ENCODE results near the gene PPARG.

PPARG gene

DNA sequence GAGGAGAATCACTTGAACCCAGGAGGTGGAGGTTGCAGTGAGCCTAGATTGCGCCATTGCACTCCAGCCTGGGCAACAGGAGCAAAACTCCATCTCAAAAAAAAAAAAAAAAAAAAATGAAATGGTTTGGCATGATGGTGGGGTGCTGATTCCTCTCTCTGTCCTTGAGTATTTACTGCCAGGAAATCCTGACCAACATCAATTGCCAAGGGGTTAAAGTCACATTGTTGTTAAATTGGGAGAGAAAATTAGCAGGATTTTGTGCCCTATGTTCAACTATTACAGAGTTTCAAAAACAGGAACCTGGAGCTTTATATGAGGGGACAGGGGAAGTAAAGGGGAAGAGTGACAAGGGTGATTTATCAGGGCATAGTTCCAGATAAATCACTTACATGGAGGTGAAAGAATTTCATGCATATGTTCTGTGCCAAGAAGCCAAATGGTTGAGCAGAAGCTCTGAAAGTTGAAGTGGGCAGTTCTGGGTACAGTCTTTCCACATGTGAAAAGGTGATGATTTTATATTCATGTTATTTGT lies 124.9 kb downstream of the PPARG start:
- no peak for DNase-seq (ENCODE audit: low read depth)

DNA sequence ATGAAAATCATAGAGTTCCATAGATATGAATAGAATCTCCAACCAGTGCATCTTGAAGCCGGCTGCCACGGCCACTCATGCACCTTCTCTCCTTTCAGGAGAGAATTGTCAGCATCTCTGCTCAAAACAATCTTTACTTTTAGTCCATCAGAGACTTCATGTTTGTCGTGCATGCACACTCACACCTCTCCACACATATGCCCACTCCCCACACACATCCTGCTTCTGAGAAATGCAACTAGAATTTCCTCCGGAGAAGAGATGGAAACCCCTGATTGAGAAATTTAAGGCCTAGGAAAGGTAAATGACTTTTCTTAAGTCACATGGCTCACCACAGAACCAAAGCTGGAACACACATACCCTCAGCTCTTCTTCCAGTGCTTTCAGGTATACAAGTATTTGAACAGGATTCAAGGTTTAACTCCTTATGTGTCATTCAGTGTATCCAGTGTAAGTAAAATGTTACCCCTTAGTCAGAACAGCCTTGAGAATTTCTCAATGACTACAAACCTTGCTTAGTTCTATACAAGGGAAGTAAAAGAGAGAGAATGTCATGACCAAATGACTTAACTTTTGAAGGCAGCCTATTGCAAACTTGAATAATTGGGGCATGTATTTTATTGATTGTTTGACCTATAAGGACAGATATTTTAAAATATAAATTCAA lies 126.3 kb downstream of the PPARG start:
- DNase-seq (ENCODE audit: low read depth), result no peak

DNA sequence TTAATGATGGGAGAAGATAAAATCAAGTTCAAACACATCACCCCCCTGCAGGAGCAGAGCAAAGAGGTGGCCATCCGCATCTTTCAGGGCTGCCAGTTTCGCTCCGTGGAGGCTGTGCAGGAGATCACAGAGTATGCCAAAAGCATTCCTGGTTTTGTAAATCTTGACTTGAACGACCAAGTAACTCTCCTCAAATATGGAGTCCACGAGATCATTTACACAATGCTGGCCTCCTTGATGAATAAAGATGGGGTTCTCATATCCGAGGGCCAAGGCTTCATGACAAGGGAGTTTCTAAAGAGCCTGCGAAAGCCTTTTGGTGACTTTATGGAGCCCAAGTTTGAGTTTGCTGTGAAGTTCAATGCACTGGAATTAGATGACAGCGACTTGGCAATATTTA lies 127.9 kb downstream of the PPARG start:
- DNase-seq (ENCODE audit: low read depth), result no peak

DNA sequence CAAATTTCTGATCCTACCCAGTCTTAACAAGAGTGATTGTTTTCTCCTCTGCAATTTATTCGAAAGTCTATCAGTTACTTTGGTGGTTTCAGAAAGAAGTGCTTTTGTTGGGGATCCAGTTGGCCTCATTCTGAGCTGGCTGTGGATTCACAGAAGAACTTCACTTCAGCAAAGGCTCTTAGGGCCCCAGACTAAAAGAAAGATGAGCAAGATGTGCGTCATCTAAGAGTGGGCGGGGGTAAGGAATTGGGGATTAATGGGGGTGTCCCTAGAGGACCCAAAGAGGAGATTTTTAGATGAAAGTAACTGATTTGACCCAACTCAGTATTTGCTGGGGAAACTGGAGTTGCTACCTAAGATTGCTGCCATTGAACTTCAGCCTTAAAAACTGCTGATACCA lies 131.5 kb downstream of the PPARG start:
- no peak for DNase-seq (ENCODE audit: low read depth)

DNA sequence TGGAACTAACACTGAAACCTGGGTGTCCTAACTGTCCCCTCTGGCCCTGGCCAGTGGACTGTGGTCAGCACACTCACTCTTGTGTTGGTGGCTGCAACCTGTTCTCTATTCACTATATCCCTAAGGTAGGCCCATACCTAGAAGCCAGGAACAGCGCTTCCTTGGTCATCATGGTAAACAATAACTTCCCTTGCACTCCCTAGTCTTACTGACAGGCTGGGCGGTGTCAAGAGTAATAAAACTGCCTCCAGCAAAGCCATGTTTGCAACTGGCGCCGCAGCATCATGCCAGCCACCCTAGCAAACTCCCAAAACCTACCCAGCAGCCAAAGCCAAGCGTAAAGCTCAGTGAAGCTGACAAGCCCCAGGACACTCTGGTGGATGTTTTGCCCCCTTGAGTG lies 132.3 kb downstream of the PPARG start:
- DNase-seq (ENCODE audit: low read depth), result no peak

DNA sequence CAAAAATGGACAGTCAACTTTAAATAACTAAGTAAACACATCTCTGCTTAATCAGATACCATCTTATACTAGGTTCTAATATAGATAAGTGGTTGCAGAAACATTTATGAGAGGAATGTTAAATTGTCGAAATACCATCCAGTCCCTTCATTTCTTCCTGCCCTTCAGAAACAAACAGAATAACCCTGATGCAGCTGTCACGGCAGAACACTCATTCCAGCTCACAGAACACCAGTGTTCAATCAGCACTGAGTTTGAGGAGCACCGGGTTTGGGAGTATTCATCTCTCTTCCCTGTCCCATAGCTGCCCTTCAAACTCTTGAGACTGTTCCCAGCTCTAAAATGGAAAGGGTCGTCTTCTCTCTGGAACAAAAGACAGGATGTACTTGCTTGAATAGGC lies 134.3 kb downstream of the PPARG start:
- no peak for DNase-seq (ENCODE audit: low read depth)

DNA sequence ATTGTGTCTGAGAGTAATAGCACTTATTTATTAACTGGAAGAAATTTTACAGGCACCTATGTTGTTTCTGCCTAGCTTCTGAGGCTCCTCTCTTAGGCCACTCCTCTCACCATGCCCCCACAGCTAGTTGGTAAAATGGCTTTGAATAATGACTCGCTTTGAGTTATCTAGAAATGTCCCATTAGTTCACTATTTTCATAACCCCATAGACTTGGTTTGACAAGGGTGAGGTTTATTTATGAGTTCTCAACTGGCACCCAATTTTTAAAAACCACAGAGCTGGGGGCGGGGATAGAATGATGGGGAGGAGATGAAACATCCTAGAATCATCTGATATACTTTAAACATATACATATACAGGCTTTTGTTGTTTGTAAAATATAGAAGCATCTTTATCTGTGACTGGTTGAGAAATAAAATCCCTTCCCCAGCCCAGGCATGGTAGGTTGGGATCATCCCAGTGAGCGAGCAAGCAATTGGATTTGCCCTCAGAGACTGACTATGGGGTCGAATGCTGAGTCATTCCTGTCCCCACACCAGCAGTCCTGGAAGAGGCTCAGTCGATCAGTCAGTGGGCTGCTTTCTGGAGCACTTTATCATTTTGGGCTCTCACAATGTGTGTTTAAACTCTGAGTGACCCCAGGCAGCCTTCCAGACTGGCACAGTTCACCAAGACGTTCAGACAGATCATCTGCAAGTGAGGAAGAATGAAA lies 135.2 kb downstream of the PPARG start:
- DNase-seq (ENCODE audit: low read depth), result no peak

DNA sequence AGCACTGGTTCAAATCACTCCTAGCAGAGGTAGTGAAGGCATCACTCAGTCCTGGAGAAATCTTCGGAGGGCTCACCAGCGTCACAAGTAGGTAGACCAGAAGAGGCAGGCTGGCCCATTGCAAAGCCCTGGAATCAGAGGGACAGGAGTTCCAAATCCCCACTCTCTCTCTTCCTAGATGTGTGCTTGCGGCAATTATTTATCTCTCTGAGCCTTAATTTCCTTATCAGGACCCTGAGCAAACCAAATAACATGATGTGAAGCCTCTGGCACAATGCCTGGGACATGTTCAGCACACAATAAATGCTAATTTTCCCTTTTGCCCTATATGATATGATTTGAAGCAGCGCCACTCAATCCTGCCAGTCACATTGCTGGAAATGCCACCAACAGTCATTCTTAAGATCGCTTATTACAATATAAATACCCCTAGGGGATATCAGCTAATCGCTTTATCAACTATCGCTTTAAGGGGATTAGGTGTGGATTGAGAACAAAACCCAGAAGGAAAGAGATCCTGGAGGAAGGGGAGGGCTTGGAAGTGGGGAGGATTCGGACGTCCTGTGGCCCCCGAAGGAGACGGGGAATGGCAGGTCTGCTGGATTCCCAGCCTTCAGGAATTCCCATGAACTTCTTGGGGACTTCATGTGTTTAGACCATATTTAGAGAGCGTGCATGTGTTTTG lies 135.9 kb downstream of the PPARG start:
- DNase-seq (ENCODE audit: low read depth), result no peak

DNA sequence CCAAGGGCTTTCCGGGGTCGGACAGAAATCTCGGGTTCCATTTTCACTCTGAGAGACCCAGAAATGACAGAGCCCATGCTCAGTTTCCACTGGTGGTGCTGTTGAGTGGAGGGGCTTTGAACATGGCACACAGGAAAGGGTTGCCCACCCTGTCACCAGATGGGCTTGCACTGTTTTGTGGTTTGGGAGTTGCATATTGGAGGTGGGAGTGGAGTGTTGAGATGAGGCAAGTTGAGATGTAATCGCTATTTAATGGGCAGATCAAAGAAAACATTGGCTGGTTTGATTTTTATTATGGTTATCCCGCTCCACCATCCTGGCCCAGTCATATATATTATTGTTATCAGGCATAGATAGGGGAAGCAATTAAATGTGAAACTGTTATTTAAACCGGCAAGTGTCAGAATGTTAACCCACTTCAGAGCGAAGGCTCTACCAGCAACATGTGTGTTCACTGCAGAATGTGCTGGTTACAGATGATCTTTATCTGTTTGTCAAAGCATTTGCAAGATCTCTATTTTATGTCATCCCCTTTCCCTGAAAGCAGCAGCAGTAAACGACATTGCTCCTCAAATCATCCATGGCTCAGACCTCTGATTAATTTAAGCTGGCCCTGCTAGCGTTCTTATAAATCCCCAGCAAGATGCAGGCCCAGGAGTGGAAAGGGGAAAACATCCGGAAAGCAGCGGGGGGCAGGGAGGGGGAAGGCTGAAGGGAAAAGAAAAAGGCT lies 137.1 kb downstream of the PPARG start:
- DNase-seq (ENCODE audit: low read depth), result no peak

DNA sequence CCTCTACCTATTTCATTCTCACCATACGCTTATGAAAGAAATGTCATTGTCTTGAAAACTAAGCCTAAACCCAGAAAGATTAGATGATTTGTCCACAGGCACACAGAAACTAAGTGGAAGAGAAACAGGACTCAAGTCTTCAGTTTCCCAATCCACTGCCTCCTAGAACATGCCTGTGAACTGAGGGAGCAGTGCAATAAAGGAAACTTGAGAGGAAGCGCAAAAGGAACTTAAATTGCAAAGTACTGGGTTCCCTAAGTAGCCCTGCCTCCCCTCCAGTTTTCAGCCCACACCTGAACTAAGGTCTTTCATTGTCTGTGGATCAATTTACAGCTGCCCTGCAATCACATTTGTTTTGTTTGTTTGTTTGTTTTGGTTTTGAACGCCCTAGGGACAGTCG lies 138.7 kb downstream of the PPARG start:
- no peak for DNase-seq (ENCODE audit: low read depth)

DNA sequence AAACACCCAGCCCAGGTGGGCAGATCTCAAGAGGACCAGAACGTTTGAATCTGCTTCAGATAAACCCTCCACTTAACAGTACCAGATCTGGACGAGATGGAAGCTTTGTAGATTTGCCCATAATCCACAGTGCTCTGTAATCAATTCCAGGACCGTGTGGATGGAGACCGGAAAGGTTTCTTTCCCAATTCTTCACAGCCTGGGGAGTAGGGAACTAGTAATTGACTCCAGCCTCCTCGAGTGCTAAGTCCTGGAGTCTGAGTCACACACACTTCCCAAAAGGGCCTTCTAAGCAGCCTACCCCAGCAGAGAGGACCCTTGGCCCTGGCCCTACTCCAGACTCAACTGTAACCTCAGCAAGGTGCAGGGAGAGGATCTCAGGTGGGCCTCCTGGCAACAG lies 139.3 kb downstream of the PPARG start:
- no peak for DNase-seq (ENCODE audit: low read depth)

DNA sequence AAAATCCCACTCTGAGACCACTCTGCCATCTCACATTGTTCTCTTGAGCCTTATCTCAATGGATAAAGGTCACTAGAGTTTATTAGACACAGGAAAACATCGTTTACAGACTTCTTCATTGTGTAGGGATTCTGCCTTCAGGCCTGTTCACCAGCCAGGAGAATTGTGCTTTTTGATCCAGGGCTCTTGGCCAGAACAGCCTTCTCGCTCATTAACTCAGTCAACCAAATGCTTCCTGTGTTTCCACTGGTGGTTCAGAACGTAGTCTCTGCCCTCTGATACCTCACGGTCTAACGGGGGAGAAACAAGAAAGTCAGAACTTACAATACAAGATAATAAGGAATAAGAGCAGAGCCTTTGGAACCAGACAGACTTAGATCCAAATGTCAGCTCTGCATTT lies 141.2 kb downstream of the PPARG start:
- no peak for DNase-seq (ENCODE audit: low read depth)

DNA sequence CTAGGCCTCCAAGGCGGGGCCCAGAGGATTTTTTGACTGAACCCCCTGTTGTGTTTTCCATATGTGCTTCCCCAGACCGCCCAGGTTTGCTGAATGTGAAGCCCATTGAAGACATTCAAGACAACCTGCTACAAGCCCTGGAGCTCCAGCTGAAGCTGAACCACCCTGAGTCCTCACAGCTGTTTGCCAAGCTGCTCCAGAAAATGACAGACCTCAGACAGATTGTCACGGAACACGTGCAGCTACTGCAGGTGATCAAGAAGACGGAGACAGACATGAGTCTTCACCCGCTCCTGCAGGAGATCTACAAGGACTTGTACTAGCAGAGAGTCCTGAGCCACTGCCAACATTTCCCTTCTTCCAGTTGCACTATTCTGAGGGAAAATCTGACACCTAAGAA lies 145.0 kb downstream of the PPARG start:
- no peak for DNase-seq (ENCODE audit: low read depth)

DNA sequence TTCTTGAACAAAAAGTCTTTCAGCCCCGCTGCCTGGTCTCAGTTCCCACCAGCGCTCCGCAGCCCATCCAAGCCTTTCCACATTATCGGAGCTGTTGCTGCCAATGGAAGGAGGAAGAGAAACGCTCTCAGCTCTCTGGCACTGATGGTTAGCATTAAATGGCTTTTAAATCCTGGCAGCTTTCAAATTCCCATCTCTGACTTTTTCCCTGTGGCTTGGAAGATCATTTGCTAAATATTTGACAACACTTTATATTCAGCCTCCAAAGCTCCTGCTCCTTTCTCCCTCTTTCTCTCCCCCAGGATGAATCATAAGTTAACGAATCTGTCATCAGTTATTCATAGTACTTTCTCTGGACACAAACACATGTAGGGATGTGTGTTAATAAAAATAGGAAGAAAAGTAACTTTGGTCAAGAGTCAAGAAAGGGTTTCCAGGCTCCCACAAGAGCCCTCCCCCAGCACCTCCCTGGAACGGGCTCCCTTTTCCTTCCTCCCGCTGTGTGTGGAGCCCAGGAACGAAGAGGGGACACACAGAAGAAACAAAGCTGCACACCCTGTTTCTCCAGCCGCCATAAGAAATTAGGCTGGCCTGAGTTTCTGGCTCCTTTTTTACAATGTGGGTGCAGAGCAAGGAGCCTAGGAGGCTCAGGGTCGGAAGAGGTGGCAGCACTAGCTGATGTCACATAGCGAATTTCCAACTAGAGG lies 147.8 kb downstream of the PPARG start:
- no peak for DNase-seq (ENCODE audit: low read depth)

DNA sequence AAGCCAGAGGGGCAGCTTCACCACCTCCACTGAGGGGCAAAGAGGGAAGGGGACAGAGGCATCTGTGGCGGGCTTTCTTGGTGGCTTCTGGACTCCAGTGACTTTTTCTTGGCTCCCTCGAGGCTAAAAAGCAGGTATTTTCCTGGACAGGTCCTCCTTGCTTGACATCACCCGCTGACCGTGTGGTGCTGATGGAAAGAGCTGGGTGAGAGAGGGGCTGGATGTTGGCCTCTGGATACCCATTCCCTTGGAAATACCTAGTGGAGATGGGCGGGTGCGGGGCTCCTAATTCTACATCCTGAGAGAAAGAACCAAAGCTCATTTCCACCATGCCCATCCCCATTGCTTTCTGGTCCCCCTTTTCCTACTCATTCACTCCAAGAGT lies 148.3 kb downstream of the PPARG start:
- DNase-seq (ENCODE audit: low read depth), result no peak

DNA sequence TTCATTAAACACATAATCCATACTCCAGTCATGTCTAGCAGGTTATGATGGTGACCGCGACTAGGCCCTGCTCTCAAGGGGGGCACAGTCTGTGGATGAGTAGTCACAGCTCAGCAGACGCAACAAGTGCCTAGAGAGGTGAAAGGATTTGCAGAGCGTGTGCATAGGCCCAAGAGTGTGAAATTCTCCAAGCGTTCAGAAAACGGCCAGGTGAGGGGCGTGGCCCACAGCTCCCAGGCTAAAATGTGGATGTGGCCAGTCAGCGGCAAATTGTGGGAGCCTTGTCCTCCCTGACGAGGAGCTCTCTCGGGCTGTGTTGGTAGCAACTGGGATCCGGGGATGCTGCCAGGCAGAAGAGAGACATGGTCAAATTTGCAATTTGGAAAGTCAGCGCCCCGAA lies 149.0 kb downstream of the PPARG start:
- no peak for DNase-seq (ENCODE audit: low read depth)

DNA sequence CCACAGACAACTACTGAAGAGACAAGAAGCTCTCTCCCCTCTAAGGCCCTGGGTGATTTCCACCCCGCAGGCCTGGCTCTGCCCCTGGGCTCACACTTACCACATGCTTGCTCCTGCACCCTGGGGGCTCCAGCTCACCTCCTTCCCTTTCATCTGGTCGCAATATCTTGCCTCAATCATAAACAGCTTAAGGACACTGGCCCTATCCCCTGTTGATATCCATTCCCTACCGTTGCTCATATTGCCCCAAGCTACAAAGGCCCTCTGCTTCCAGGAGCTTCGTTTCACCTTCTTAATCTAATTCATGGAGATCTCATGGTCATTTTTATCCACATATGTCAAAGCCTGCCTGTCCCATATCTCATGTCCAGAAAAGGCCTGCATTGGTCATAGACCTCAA lies 149.4 kb downstream of the PPARG start:
- DNase-seq (ENCODE audit: low read depth), result no peak

DNA sequence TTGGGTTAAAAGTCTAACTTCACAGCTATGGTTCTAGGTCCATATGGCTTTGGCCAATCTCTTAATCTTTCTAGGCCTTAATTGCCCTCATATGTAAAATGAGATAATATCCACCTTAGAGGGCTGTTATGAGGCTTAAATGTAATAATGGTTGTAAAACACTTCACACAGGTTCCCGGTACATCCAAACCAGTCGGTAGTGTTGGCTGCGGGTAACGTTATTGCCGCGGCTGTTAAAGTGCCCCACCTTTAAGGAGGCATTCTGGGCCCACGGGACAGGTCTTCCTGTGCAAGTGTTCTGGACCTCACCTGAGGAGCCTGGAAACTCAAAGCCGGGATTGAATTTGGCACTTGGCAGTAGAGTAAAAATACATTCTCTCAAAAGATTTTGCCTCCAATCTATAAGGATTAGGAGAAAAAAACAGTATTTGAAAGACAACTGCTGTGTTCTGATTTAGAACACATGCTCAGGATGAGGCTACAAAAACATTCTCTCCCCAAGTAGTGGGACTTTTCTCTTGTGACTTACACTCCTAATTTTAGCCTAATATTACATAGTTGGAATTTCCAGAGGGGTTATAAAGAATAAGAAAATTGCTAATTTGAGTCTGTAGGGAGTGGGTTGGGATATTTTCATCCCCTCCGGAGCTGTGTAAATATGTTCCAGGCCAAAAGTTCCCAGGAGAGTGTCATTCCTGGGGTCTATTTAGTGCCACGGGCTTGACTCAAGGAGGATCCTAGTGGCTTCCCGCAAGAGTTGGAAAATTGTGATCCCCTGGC lies 150.5 kb downstream of the PPARG start:
- DNase-seq (ENCODE audit: low read depth), result no peak

DNA sequence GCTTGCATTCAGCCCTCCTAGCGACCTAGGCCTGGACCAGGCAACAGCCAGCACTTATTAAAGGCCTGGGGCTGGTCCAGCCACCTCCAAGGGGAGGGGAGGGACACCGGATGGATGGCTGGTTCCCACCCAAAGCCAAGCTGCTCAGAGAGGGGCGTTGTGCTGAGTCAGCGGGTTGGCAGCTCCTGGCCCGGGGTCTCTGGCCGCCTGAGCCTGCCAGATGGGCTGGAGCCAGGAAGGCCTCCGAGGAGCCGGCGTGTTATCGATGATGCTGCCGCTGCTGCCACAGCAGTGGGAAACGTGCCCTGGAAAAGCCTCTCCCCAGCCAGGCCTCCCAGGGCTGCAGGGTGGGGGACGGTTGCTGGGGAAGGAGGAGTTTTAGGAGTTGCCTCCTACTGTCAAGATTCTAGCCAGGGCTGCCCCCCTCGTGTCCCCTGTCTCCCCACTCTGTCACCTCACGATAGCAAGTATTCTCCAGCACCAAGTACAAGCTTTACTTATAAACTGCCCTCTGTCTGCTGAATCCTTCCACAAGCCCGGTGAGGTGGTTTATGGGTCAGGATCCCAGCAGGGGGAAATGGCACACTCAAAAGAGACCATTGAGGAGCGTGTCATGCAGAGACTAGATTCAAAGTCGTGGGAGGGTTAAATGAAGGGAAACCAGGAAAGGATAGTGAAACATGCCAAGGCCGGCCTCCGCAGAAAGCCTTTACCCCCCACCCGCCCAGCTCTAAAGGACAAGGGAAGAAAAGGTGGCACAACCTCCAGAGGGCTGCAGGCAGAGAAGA lies 152.3 kb downstream of the PPARG start:
- DNase-seq (ENCODE audit: low read depth), result no peak

All from non-pigmented ciliary epithelial cell (primary cell).